Smooth muscle cell of trachea (primary cell): ENCODE data around the gene ABLIM2. TPM values are rescaled to one million over a fixed set of nuclear protein-coding genes. Genes with fewer than 3 reads are reported as not detected.

ENCODE experiments used
- total RNA-seq: library from RNA; depleted of rRNA; stranded (reverse); fragments of >200 nt; gene quantifications from 2 replicates; pipeline ENCODE4 v1.2.1, GENCODE V29; 2014

Gene ABLIM2
- total RNA-seq = under 0.01 TPM in 1 of 2 replicates, not detected in the other

GRCh38 chr4:8158710-8159536 lies at the start of gene ABLIM2:
Gene ABLIM2, minus strand, starts transcription at chr4:8158813. Its CDS starts 124 bp downstream, at chr4:8158689.

GRCh38 chr4:8198906-8199593 lies 40.4 kb upstream of the ABLIM2 start, which contains the start of gene SH3TC1:
Gene SH3TC1, plus strand, starts transcription at chr4:8199290. Its CDS starts 5,905 bp downstream, at chr4:8205195.

GRCh38 chr4:7939377-7940108 lies 219.1 kb downstream of the ABLIM2 start, which contains the start of gene AFAP1:
Gene AFAP1, minus strand, starts transcription at chr4:7939861. Its CDS starts 67,783 bp downstream, at chr4:7872078.

Other genes starting within 250 kb of the ABLIM2 start
- 27.8 and 36.1 TPM in 2 replicates for gene AFAP1, start 219.0 kb downstream of the ABLIM2 start, total RNA-seq
- gene SH3TC1, start 40.5 kb upstream of the ABLIM2 start, total RNA-seq = 0.33 and 1.0 TPM in 2 replicates
- 7.7 and 22.8 TPM in 2 replicates for gene HTRA3, start 110.9 kb upstream of the ABLIM2 start, total RNA-seq